Liver (tissue), 9 donors: Measurements from ENCODE around the gene CADPS. TPM values are rescaled to one million over a fixed set of nuclear protein-coding genes. Genes with fewer than 3 reads are reported as not detected.

Experiments
- DNase-seq: peaks from one replicate; pipeline ENCODE4 v3.0.0-alpha.2; 2017; ENCODE audit warnings: low spot score
- H3K27ac ChIP-seq, 2 donors: one replicate each; pipeline ENCODE4 v1.7.0; 2013; ENCODE audit warnings: inconsistent platforms in 2 of 2, low read length in 2 of 2, control low read depth in 1 of 2, low read depth in 1 of 2, mild to moderate bottlenecking in 1 of 2
- H3K27me3 ChIP-seq, 4 donors: one replicate each; pipeline versions ENCODE4 v1.6.1 to v1.7.0; 2013; ENCODE audit warnings: low read length in 3 of 4, inconsistent platforms in 1 of 4, mild to moderate bottlenecking in 1 of 4, moderate library complexity in 1 of 4; ENCODE audit not compliant: control insufficient read depth in 4 of 4, insufficient read depth in 4 of 4
- H3K36me3 ChIP-seq, 4 donors: one replicate each; pipeline versions ENCODE4 v1.6.1 to v1.7.0; 2013; ENCODE audit warnings: low read length in 3 of 4, mild to moderate bottlenecking in 3 of 4, low read depth in 1 of 4, moderate library complexity in 1 of 4; ENCODE audit not compliant: control insufficient read depth in 4 of 4, insufficient read depth in 3 of 4
- H3K4me1 ChIP-seq, 4 donors: one replicate each; pipeline versions ENCODE4 v1.6.1 to v1.7.0; 2013; ENCODE audit warnings: low read length in 3 of 4, mild to moderate bottlenecking in 3 of 4, moderate library complexity in 1 of 4; ENCODE audit not compliant: control insufficient read depth in 4 of 4, insufficient read depth in 4 of 4
- H3K4me3 ChIP-seq, 3 donors: one replicate each; pipeline versions ENCODE4 v1.6.1 to v1.7.0; 2013; ENCODE audit warnings: low read length in 3 of 3, control low read depth in 1 of 3, low read depth in 1 of 3, mild to moderate bottlenecking in 1 of 3
- H3K9ac ChIP-seq, 2 donors: one replicate each; pipeline ENCODE4 v1.7.0; 2013; ENCODE audit warnings: low read length in 2 of 2, mild to moderate bottlenecking in 2 of 2, moderate library complexity in 2 of 2, control low read depth in 1 of 2, low read depth in 1 of 2
- H3K9me3 ChIP-seq, 4 donors: one replicate each; pipeline versions ENCODE4 v1.6.1 to v1.7.0; 2013; ENCODE audit warnings: low read length in 3 of 4; ENCODE audit not compliant: control insufficient read depth in 4 of 4
- ATF3 ChIP-seq: IDR thresholded peaks from 2 replicates; pipeline ENCODE4 v1.6.1; 2016; ENCODE audit warnings: antibody characterized with exemption
- EGR1 ChIP-seq, 2 donors: IDR thresholded peaks; 2 replicates each; pipeline ENCODE4 v1.6.1; 2016 to 2018; ENCODE audit warnings: antibody characterized with exemption in 2 of 2, low read depth in 2 of 2
- FOXA1 ChIP-seq: IDR thresholded peaks from 2 replicates; pipeline ENCODE4 v1.6.1; 2016; ENCODE audit warnings: antibody characterized with exemption
- FOXA2 ChIP-seq: IDR thresholded peaks from 2 replicates; pipeline ENCODE4 v1.6.1; 2016; ENCODE audit warnings: antibody characterized with exemption
- GABPA ChIP-seq, 2 donors: IDR thresholded peaks in 1 of 2; conservative IDR thresholded peaks in 1 of 2; 2 replicates each; pipeline ENCODE4 v1.6.1; 2016; ENCODE audit warnings: antibody characterized with exemption in 2 of 2, mild to moderate bottlenecking in 1 of 2, moderate library complexity in 1 of 2
- HNF4A ChIP-seq, 2 donors: conservative IDR thresholded peaks; 2 replicates each; pipeline ENCODE4 v1.6.1; 2016; ENCODE audit warnings: antibody characterized with exemption in 2 of 2, mild to moderate bottlenecking in 2 of 2
- HNF4G ChIP-seq: IDR thresholded peaks from 2 replicates; pipeline ENCODE4 v1.6.1; 2016; ENCODE audit warnings: antibody characterized with exemption
- JUND ChIP-seq, 2 donors: IDR thresholded peaks; 2 replicates each; pipeline ENCODE4 v1.6.1; 2016; ENCODE audit warnings: antibody characterized with exemption in 2 of 2
- MAX ChIP-seq: IDR thresholded peaks from 2 replicates; pipeline ENCODE4 v1.6.1; 2016; ENCODE audit warnings: antibody characterized with exemption
- NR2F2 ChIP-seq: IDR thresholded peaks from 2 replicates; pipeline ENCODE4 v1.6.1; 2016; ENCODE audit warnings: antibody characterized with exemption
- RAD21 ChIP-seq, 2 donors: IDR thresholded peaks; 2 replicates each; pipeline ENCODE4 v1.6.1; 2016; ENCODE audit warnings: antibody characterized with exemption in 2 of 2, mild to moderate bottlenecking in 2 of 2
- RXRA ChIP-seq, 2 donors: IDR thresholded peaks; 2 replicates each; pipeline ENCODE4 v1.6.1; 2017 to 2018; ENCODE audit warnings: antibody characterized with exemption in 2 of 2, mild to moderate bottlenecking in 1 of 2
- SP1 ChIP-seq: IDR thresholded peaks from 2 replicates; pipeline ENCODE4 v1.6.1; 2018; ENCODE audit warnings: antibody characterized with exemption, mild to moderate bottlenecking
- TAF1 ChIP-seq: conservative IDR thresholded peaks from 2 replicates; pipeline ENCODE4 v1.6.1; 2016; ENCODE audit warnings: antibody characterized with exemption, mild to moderate bottlenecking
- YY1 ChIP-seq: IDR thresholded peaks from 2 replicates; pipeline ENCODE4 v1.6.1; 2016; ENCODE audit warnings: antibody characterized with exemption, mild to moderate bottlenecking
- ZBTB33 ChIP-seq: IDR thresholded peaks from 2 replicates; pipeline ENCODE4 v1.6.1; 2016; ENCODE audit warnings: antibody characterized with exemption
- WGBS: extraction: QIAGEN DNeasy Blood & Tissue Kit; methylation state at CpG from one replicate; pipeline ENCODE4 v1.1.7; 2013; 5-methylcytosine and 5-hydroxymethylcytosine counted together
- polyA plus RNA-seq, 2 donors: library from polyadenylated mRNA; stranded (reverse) in 1 of 2; unstranded in 1 of 2; fragments of 200-250 nt in 1 of 2; fragments of >200 nt in 1 of 2; fragmentation: Nextera tagmentation in 1 of 2; extraction: Ambion mirVana in 1 of 2; gene quantifications; one replicate each; pipeline versions ENCODE4 v1.2.1 to v1.2.3, GENCODE V29; 2013 to 2015
- total RNA-seq, 2 donors: library from RNA; depleted of rRNA; stranded (reverse); fragments of >200 nt; gene quantifications; one replicate each; pipeline ENCODE4 v1.2.3, GENCODE V29; 2014
- donor health status: healthy.
- donor health status: healthy.
- donor health status: healthy.
- donor health status: healthy.
- donor health status: healthy.

CADPS gene
- total and polyA plus RNA-seq, 4 donors = 0.05 to 0.37 (median 0.17) TPM; not detected in 1

GRCh38 chr3:62378311-62378789 lies 496.9 kb downstream of the CADPS start:
- peaks cover 6 to 39% (median 24%) of the 10 kb centered on the region in 4 donors for H3K27me3 ChIP-seq
- 6% methylated on average over 29 of the region's 29 CpGs for WGBS
- no peak overlapping the region for H3K9ac ChIP-seq
- H3K9me3 ChIP-seq = peaks cover 0 to 2% (median 0%) of the 10 kb centered on the region in 4 donors
- H3K4me3 ChIP-seq = no peak overlapping the region
- H3K27ac ChIP-seq = no peak overlapping the region
- no peak for DNase-seq
- H3K4me1 ChIP-seq = peaks cover 5 to 18% (median 11%) of the 10 kb centered on the region in 4 donors
- TF ChIP-seq NR2F2 (no peak), FOXA1 (no peak), GABPA (IDR thresholded peaks at IDR 0.05 in 1 of 2, conservative IDR thresholded peaks at IDR 0.05 in 1 of 2) (no peak), FOXA2 (no peak), SP1 (no peak), ATF3 (no peak)
- H3K36me3 ChIP-seq = no peaks in the 10 kb centered on the region

GRCh38 chr3:62376906-62377877 lies 498.0 kb downstream of the CADPS start:
- peaks cover 6 to 39% (median 27%) of the 10 kb centered on the region in 4 donors for H3K27me3 ChIP-seq

GRCh38 chr3:62376454-62376720 lies 498.8 kb downstream of the CADPS start:
- Histone ChIP-seq H3K4me1 (peaks cover 15 to 37% (median 22%) of the 10 kb centered on the region in 4 donors), H3K27ac (no peak overlapping the region), H3K27me3 (peaks cover 6 to 45% (median 31%) of the 10 kb centered on the region in 4 donors), H3K9ac (no peak overlapping the region), H3K36me3 (no peaks in the 10 kb centered on the region), H3K4me3 (no peak overlapping the region), H3K9me3 (no peaks in the 10 kb centered on the region)
- DNase-seq = no peak
- WGBS = 44% methylated on average over 3 of the region's 3 CpGs
- TF ChIP-seq ATF3 (no peak), RAD21 (IDR thresholded peaks at IDR 0.05) (no peak), TAF1 (no peak), SP1 (no peak), MAX (no peak), ZBTB33 (no peak), RXRA (IDR thresholded peaks at IDR 0.05) (no peak), HNF4G (no peak), FOXA2 (no peak), EGR1 (IDR thresholded peaks at IDR 0.05; ENCODE audit: low read depth in 2 of 2) (no peak), NR2F2 (no peak), JUND (IDR thresholded peaks at IDR 0.05) (no peak), HNF4A (conservative IDR thresholded peaks at IDR 0.05) (no peak), FOXA1 (no peak)

More at GRCh38 chr3:62376906-62377877, 498.0 kb downstream of the CADPS start:
- H3K27ac ChIP-seq = no peak overlapping the region
- H3K4me3 ChIP-seq = no peak overlapping the region
- WGBS = 19% methylated on average over 65 of the region's 65 CpGs
- no peaks in the 10 kb centered on the region for H3K36me3 ChIP-seq
- TF ChIP-seq RAD21 (IDR thresholded peaks at IDR 0.05) (no peak), HNF4A (conservative IDR thresholded peaks at IDR 0.05) (no peak), JUND (IDR thresholded peaks at IDR 0.05) (no peak), HNF4G (no peak), MAX (no peak), FOXA2 (no peak), NR2F2 (no peak), RXRA (IDR thresholded peaks at IDR 0.05) (no peak), ZBTB33 (no peak), FOXA1 (no peak), TAF1 (no peak), YY1 (no peak)
- peaks cover 0 to 2% (median 0%) of the 10 kb centered on the region in 4 donors for H3K9me3 ChIP-seq
- H3K4me1 ChIP-seq = peaks cover 11 to 29% (median 18%) of the 10 kb centered on the region in 4 donors
- no peak for DNase-seq
- no peak overlapping the region for H3K9ac ChIP-seq
